Transverse colon (tissue), 4 donors: ENCODE results near the gene AGO4. TPM values are rescaled to one million over a fixed set of nuclear protein-coding genes. Genes with fewer than 3 reads are reported as not detected.
A peak's percentile ranks its signal among the peaks of the same experiment; 100 is the strongest.

Source experiments
- DNase-seq: peaks from one replicate; pipeline ENCODE4 v3.0.0-alpha.2; 2019
- H3K27ac ChIP-seq, 4 donors: fragments of 200-600 bp; sonication (generic); 2 replicates each; pipeline ENCODE4 v1.5.1; 2016 to 2018; ENCODE audit warnings: inconsistent platforms in 4 of 4
- H3K27me3 ChIP-seq: fragments of 200-600 bp; sonication (generic); 2 replicates; pipeline ENCODE4 v1.5.1; 2017; ENCODE audit warnings: inconsistent platforms
- H3K36me3 ChIP-seq, 4 donors: fragments of 200-600 bp; sonication (generic); 2 replicates each; pipeline ENCODE4 v1.5.1; 2017 to 2019; ENCODE audit warnings: inconsistent platforms in 4 of 4
- H3K4me1 ChIP-seq, 4 donors: fragments of 200-600 bp; sonication (generic); 2 replicates each; pipeline ENCODE4 v1.5.1; 2017 to 2020; ENCODE audit warnings: inconsistent platforms in 4 of 4
- H3K4me3 ChIP-seq, 4 donors: fragments of 200-600 bp; sonication (generic); 1 replicate in 1 of 4; 2 replicates in 3 of 4; pipeline versions ENCODE4 v1.5.1 to v1.6.1; 2017 to 2019; ENCODE audit warnings: inconsistent platforms in 4 of 4
- H3K9me3 ChIP-seq, 2 donors: fragments of 200-600 bp; sonication (generic); 2 replicates each; pipeline ENCODE4 v1.5.1; 2017 to 2019; ENCODE audit warnings: inconsistent platforms in 2 of 2
- CTCF ChIP-seq, 5 experiments: fragments of 200-600 bp in 3 of 5; fragments of 450-650 bp in 2 of 5; sonication (generic) in 3 of 5; IDR thresholded peaks; 1 replicate in 2 of 5; 2 replicates in 3 of 5; pipeline ENCODE4 v1.5.1; 2016 to 2017; ENCODE audit warnings: antibody characterized with exemption in 5 of 5, inconsistent platforms in 3 of 5, mild to moderate bottlenecking in 2 of 5, moderate library complexity in 1 of 5
- EP300 ChIP-seq: sonication (generic); formaldehyde crosslinking; IDR thresholded peaks from one replicate; pipeline ENCODE4 v1.6.1; 2017; ENCODE audit warnings: antibody characterized with exemption, low read depth
- POLR2A ChIP-seq: fragments of 450-650 bp; IDR thresholded peaks from one replicate; pipeline ENCODE4 v1.6.1; 2016; ENCODE audit warnings: antibody characterized with exemption, mild to moderate bottlenecking, moderate library complexity
- POLR2AphosphoS5 ChIP-seq, 3 donors: sonication (generic); formaldehyde crosslinking; IDR thresholded peaks; one replicate each; pipeline ENCODE4 v1.6.1; 2016; ENCODE audit warnings: antibody characterized with exemption in 3 of 3
- WGBS, 2 donors: methylation state at CpG; one replicate each; pipeline ENCODE4 v1.1.5; 2018; ENCODE audit warnings: low coverage in 1 of 2; 5-methylcytosine and 5-hydroxymethylcytosine counted together
- in situ Hi-C, 4 donors: fragments of 200-750 bp; cut with MboI; loops; one replicate each; pipeline versions ENCODE4 v1.15.0 to v1.15.1; 2017; ENCODE audit warnings: low sequenced_read_pairs in 3 of 4, low pct_ligation_motif_present in 1 of 4, low pct_unique_long_range_greater_than_20kb in 1 of 4
- intact Hi-C: fragments of 100-400 bp; cut with DNase I; formaldehyde crosslinking; loops from one replicate; pipeline ENCODE4 v1.15.1; 2023; ENCODE audit warnings: low total_unique reads
- total RNA-seq, 4 donors: library from RNA; depleted of rRNA; stranded (reverse); fragments of >200 nt; gene quantifications; one replicate each; pipeline ENCODE4 v1.1.0, GENCODE V29; 2016

Gene AGO4
- total RNA-seq, 4 donors from 2014 or later, result 6.4 to 21.3 (median 16.8) TPM

- intact Hi-C loops, result no loop called here
- Histone ChIP-seq H3K9me3 (no peaks in the 10 kb centered on the region), H3K36me3 (no peaks in the 10 kb centered on the region), H3K4me1 (peaks cover 15 to 41% (median 24%) of the 10 kb centered on the region in 4 donors), H3K4me3 (peak overlapping the region in 2 of 4 donors; percentile 94 to 95), H3K27ac (peak overlapping the region; percentile 12 to 88 (median 64)), H3K27me3 (no peaks in the 10 kb centered on the region)
- in situ Hi-C loops, result no loop called here
- DNase-seq, result no peak
- TF ChIP-seq POLR2AphosphoS5 (IDR thresholded peaks at IDR 0.05), result no peak
- TF ChIP-seq POLR2A, result no peak
- no peak for TF ChIP-seq EP300
- 48 to 63% methylated on average over 9 to 16 of the region's 16 CpGs for WGBS, 2 donors
These were observed 74.7 kb downstream of the AGO4 start for GRCh38 chr1:35882586-35882944.

- WGBS, 2 donors, result 1% methylated on average over 32 of the region's 58 CpGs; no CpG with 5 or more reads in 1 of the 2 donors
- H3K27ac ChIP-seq, result peak within 1 kb of the TSS; percentile 84 to 89 (median 88)
- TF ChIP-seq POLR2AphosphoS5 (IDR thresholded peaks at IDR 0.05) (peak; percentile 65 to 83 (median 82)), CTCF (IDR thresholded peaks at IDR 0.05) (peak; percentile 87 to 98 (median 95)), EP300 (no peak), POLR2A (peak; percentile 67)
- H3K9me3 ChIP-seq, result no peaks in the 10 kb centered on the region
- peak; percentile 96 for DNase-seq
- no peaks in the 10 kb centered on the region for H3K27me3 ChIP-seq
- peaks cover 15 to 47% (median 26%) of the 10 kb centered on the region in 4 donors for H3K4me1 ChIP-seq
- H3K4me3 ChIP-seq, result peak within 1 kb of the TSS; percentile 75 to 95 (median 94)
- in situ Hi-C loops (no loop called here), intact Hi-C loops (no loop called here)
- no peaks in the 10 kb centered on the region for H3K36me3 ChIP-seq
These were observed 75.3 kb downstream of the AGO4 start, which contains the start of gene AGO1 for GRCh38 chr1:35882945-35883634. TSS of gene AGO1 (plus strand) at chr1:35883209. CDS start at chr1:35883422, 213 bp downstream.

GRCh38 chr1:35883635-35884101, 75.9 kb downstream of the AGO4 start:
- no peaks in the 10 kb centered on the region for H3K27me3 ChIP-seq
- in situ Hi-C loops (no loop called here), intact Hi-C loops (no loop called here)
- H3K4me3 ChIP-seq, result peak overlapping the region; percentile 75 to 95 (median 94)
- no peaks in the 10 kb centered on the region for H3K9me3 ChIP-seq
- H3K36me3 ChIP-seq, result peaks cover 0 to 3% (median 0%) of the 10 kb centered on the region in 4 donors
- peak overlapping the region; percentile 84 to 89 (median 88) for H3K27ac ChIP-seq
- H3K4me1 ChIP-seq, result peaks cover 15 to 47% (median 29%) of the 10 kb centered on the region in 4 donors
- no peak for TF ChIP-seq POLR2A
- no peak for TF ChIP-seq POLR2AphosphoS5 (IDR thresholded peaks at IDR 0.05)
- no peak for TF ChIP-seq CTCF (IDR thresholded peaks at IDR 0.05)
- TF ChIP-seq EP300, result no peak
- WGBS, 2 donors, result 1% methylated on average over 25 of the region's 29 CpGs; no CpG with 5 or more reads in 1 of the 2 donors
- DNase-seq, result peak; percentile 62

- intact Hi-C loops (no loop called here), in situ Hi-C loops (no loop called here)
- no peaks in the 10 kb centered on the region for H3K27me3 ChIP-seq
- H3K4me1 ChIP-seq, result peaks cover 15 to 47% (median 29%) of the 10 kb centered on the region in 4 donors
- TF ChIP-seq EP300 (no peak), POLR2AphosphoS5 (IDR thresholded peaks at IDR 0.05) (no peak), CTCF (IDR thresholded peaks at IDR 0.05) (no peak)
- H3K9me3 ChIP-seq, result no peaks in the 10 kb centered on the region
- no peak overlapping the region for H3K27ac ChIP-seq
- WGBS, 2 donors, result 20 to 42% methylated on average over 1 to 2 of the region's 2 CpGs
- no peak for DNase-seq
- H3K4me3 ChIP-seq, result no peak overlapping the region
- peaks cover 0 to 9% (median 3%) of the 10 kb centered on the region in 4 donors for H3K36me3 ChIP-seq
These were observed 77.1 kb downstream of the AGO4 start for GRCh38 chr1:35884934-35885333.
